Caco-2 (cell line): Measurements from ENCODE around the gene RAMP1. TPM values are rescaled to one million over a fixed set of nuclear protein-coding genes. Genes with fewer than 3 reads are reported as not detected.

Experiments
- BruUV-seq: library from RNA; stranded (reverse); fragments of 400-500 nt; replicated peaks from 2 replicates; lab custom pipeline; 2021; lab: Mats Ljungman, UMichigan
- CTCF ChIA-PET: fragments of 300-600 bp; sonication (Branson Sonifier 250); formaldehyde crosslinking; loops from one replicate; lab custom pipeline; 2022; ENCODE audit warnings: antibody characterized with exemption; lab: Charles Lee
- POLR2A ChIA-PET: fragments of 300-600 bp; sonication (Branson Sonifier 250); formaldehyde crosslinking; loops from one replicate; lab custom pipeline; 2022; ENCODE audit warnings: antibody characterized with exemption; lab: Charles Lee
- DNase-seq, 2 experiments: peaks; one replicate each; pipeline versions ENCODE4 v3.0.0 to v3.0.0-alpha.2; 2020 to 2022
- H3K27me3 ChIP-seq: replicated peaks from 2 replicates; pipeline ENCODE4 v1.6.0; 2011; ENCODE audit warnings: low read length; ENCODE audit not compliant: control insufficient read depth, insufficient read depth
- H3K36me3 ChIP-seq: 2 replicates; pipeline ENCODE4 v1.5.1; 2011; ENCODE audit warnings: low read length; ENCODE audit not compliant: control insufficient read depth, insufficient read depth
- H3K4me1 ChIP-seq: fragments of 250-450 bp; sonication (Bioruptor Pico); 2 replicates; pipeline ENCODE4 v1.5.1; 2020; ENCODE audit warnings: mild to moderate bottlenecking
- H3K4me3 ChIP-seq: 2 replicates; pipeline ENCODE4 v1.5.1; 2011; ENCODE audit warnings: low read depth, mild to moderate bottlenecking, control low read depth, low read length
- H3K9me3 ChIP-seq: fragments of 250-450 bp; sonication (Bioruptor Pico); 2 replicates; pipeline ENCODE4 v1.5.1; 2020; ENCODE audit warnings: mild to moderate bottlenecking, moderate library complexity
- H3K27ac Mint-ChIP-seq: one replicate; pipeline ENCODE4 v1.8.0; 2022; ENCODE audit warnings: mixed read lengths; ENCODE audit not compliant: unreplicated experiment
- H3K27me3 Mint-ChIP-seq: one replicate; pipeline ENCODE4 v1.8.0; 2022; ENCODE audit warnings: mixed read lengths; ENCODE audit not compliant: insufficient read depth, unreplicated experiment
- H3K36me3 Mint-ChIP-seq: one replicate; pipeline ENCODE4 v1.8.0; 2022; ENCODE audit warnings: mild to moderate bottlenecking, mixed read lengths; ENCODE audit not compliant: insufficient read depth, unreplicated experiment
- H3K4me1 Mint-ChIP-seq: one replicate; pipeline ENCODE4 v1.8.0; 2022; ENCODE audit warnings: low read depth, mixed read lengths; ENCODE audit not compliant: unreplicated experiment
- H3K4me3 Mint-ChIP-seq: one replicate; pipeline ENCODE4 v1.8.0; 2022; ENCODE audit warnings: mild to moderate bottlenecking, moderate library complexity, mixed read lengths; ENCODE audit not compliant: unreplicated experiment
- H3K9me3 Mint-ChIP-seq: one replicate; pipeline ENCODE4 v1.8.0; 2022; ENCODE audit warnings: mixed read lengths; ENCODE audit not compliant: unreplicated experiment
- CTCF ChIP-seq, 2 experiments: fragments of 200-600 bp in 1 of 2; IDR thresholded peaks; 1 replicate in 1 of 2; 2 replicates in 1 of 2; pipeline versions ENCODE4 v1.5.1 to v1.8.0; 2011 to 2022; ENCODE audit warnings: antibody characterized with exemption in 1 of 2, control low read depth in 1 of 2, inconsistent platforms in 1 of 2, low read depth in 1 of 2, low read length in 1 of 2, mild to moderate bottlenecking in 1 of 2, moderate library complexity in 1 of 2; ENCODE audit not compliant: insufficient read depth in 1 of 2, severe bottlenecking in 1 of 2, unreplicated experiment in 1 of 2
- intact Hi-C: fragments of 100-400 bp; cut with micrococcal nuclease; formaldehyde crosslinking; loops from one replicate; pipeline ENCODE4 v1.10.0; 2022; ENCODE audit not compliant: unreplicated experiment
- total RNA-seq: library from RNA; stranded (reverse); gene quantifications from 2 replicates; pipeline ENCODE4 v1.2.3, GENCODE V29; 2022

RAMP1 gene
- total RNA-seq, 1 experiment from 2014 or later, result 2.2 TPM

- no peak overlapping the region for H3K27ac Mint-ChIP-seq
- H3K36me3 ChIP-seq, result no peaks in the 10 kb centered on the region
- H3K27me3 Mint-ChIP-seq, result no peaks in the 10 kb centered on the region
- no peak for TF ChIP-seq CTCF (IDR thresholded peaks at IDR 0.05; ENCODE audit: insufficient read depth in 1 of 2, low read depth in 1 of 2, low read length in 1 of 2, severe bottlenecking in 1 of 2, unreplicated experiment in 1 of 2)
- no peaks in the 10 kb centered on the region for H3K9me3 ChIP-seq
- H3K4me3 Mint-ChIP-seq, result no peak overlapping the region
- no peaks in the 10 kb centered on the region for H3K36me3 Mint-ChIP-seq
- intact Hi-C loops, result no loop called here
- POLR2A ChIA-PET, result no interaction called here
- no peak overlapping the region for H3K4me3 ChIP-seq
- no peaks in the 10 kb centered on the region for H3K4me1 ChIP-seq
- CTCF ChIA-PET, result no interaction called here
- peaks cover 7% of the 10 kb centered on the region for H3K4me1 Mint-ChIP-seq
- BruUV-seq, result no TSS peak
- peaks cover 7% of the 10 kb centered on the region for H3K9me3 Mint-ChIP-seq
- no peaks in the 10 kb centered on the region for H3K27me3 ChIP-seq
- DNase-seq, result no peak
Observed at GRCh38 chr2:237927986-237928385, 68.6 kb downstream of the RAMP1 start.

- Mint-ChIP-seq H3K4me3 (no peak overlapping the region), H3K4me1 (no peaks in the 10 kb centered on the region), H3K27ac (no peak overlapping the region), H3K27me3 (no peaks in the 10 kb centered on the region), H3K36me3 (no peaks in the 10 kb centered on the region), H3K9me3 (peaks cover 7% of the 10 kb centered on the region)
- intact Hi-C loops, result no loop called here
- ChIA-PET POLR2A (no interaction called here), CTCF (interaction anchor here (0.6 kb wide), 1 partner anchor 333 kb away, joined by 10 read pairs; no protein-coding TSS in a partner anchor)
- no peak for DNase-seq
- Histone ChIP-seq H3K4me3 (no peak overlapping the region), H3K9me3 (no peaks in the 10 kb centered on the region), H3K4me1 (no peaks in the 10 kb centered on the region), H3K27me3 (no peaks in the 10 kb centered on the region), H3K36me3 (no peaks in the 10 kb centered on the region)
- BruUV-seq, result no TSS peak
- no peak for TF ChIP-seq CTCF (IDR thresholded peaks at IDR 0.05; ENCODE audit: insufficient read depth in 1 of 2, low read depth in 1 of 2, low read length in 1 of 2, severe bottlenecking in 1 of 2, unreplicated experiment in 1 of 2)
Observed at GRCh38 chr2:237929979-237930378, 70.6 kb downstream of the RAMP1 start.

GRCh38 chr2:237931205-237931721 lies 71.8 kb downstream of the RAMP1 start:
- ChIA-PET POLR2A (no interaction called here), CTCF (no interaction called here)
- DNase-seq, result no peak
- H3K27me3 ChIP-seq, result no peaks in the 10 kb centered on the region
- no peaks in the 10 kb centered on the region for H3K36me3 ChIP-seq
- Mint-ChIP-seq H3K4me3 (no peak overlapping the region), H3K27me3 (no peaks in the 10 kb centered on the region), H3K27ac (no peak overlapping the region), H3K36me3 (no peaks in the 10 kb centered on the region), H3K9me3 (peaks cover 7% of the 10 kb centered on the region), H3K4me1 (no peaks in the 10 kb centered on the region)
- no peaks in the 10 kb centered on the region for H3K9me3 ChIP-seq
- no peak overlapping the region for H3K4me3 ChIP-seq
- no peak for TF ChIP-seq CTCF (IDR thresholded peaks at IDR 0.05; ENCODE audit: insufficient read depth in 1 of 2, low read depth in 1 of 2, low read length in 1 of 2, severe bottlenecking in 1 of 2, unreplicated experiment in 1 of 2)
- no TSS peak for BruUV-seq
- intact Hi-C loops, result no loop called here
- no peaks in the 10 kb centered on the region for H3K4me1 ChIP-seq
